HG03097 (cell line): ENCODE results near the gene RRAS2.

Experiments used
- ATAC-seq: cut with Tn5 transposase; IDR thresholded peaks from one replicate; pipeline ENCODE4 v1.9.1; 2021; ENCODE audit not compliant: unreplicated experiment, low FRiP score

RRAS2 gene

GRCh38 chr11:14340721-14341120, 18.3 kb downstream of the RRAS2 start:
- no peak for ATAC-seq

- no peak for ATAC-seq
Observed at GRCh38 chr11:14339356-14339755, 19.6 kb downstream of the RRAS2 start.

- ATAC-seq: no peak
Observed at GRCh38 chr11:14336507-14337503, 22.2 kb downstream of the RRAS2 start.

DNA sequence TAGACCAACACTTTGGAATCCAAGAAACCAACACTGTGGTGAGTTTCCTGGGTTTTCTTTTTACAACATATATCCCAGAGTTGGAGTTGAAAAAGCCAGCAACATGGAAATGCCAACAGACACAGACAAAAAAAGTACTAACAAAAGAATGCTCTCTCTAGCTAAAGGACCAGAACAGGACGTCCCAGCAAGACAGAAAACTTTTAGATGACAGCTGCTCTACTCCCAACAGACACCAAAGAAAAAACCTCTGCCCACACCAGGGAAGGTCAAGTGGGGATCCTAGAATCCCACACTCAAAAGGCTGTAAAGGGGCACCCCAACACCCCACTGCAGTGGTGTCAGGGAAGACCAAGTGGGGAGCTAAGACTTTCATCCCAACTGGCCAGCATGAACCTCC, 23.3 kb downstream of the RRAS2 start:
- no peak for ATAC-seq

DNA sequence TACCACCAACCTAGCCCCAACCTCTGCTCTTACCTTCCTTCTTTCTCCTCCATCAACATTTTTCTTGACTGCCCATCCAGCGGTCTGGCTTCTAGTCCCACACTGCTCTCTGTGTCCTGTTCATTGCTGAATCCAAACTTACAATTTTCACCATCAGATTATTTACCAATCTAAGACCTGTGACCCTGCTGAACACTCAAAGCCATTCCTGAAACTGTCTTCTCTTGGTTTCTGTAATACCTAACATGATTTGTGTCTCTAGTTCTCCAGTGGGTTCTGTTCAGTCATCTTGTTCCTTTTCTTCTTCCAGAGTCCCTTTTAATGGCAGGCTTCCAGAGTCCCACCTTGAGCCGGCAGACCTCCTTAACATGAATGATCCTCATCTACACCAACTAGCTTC, 24.1 kb downstream of the RRAS2 start:
- ATAC-seq: no peak

- ATAC-seq: no peak
Observed at GRCh38 chr11:14334192-14334591, 24.8 kb downstream of the RRAS2 start.

GRCh38 chr11:14331476-14332136, 27.4 kb downstream of the RRAS2 start:
- no peak for ATAC-seq

- no peak for ATAC-seq
Observed at GRCh38 chr11:14330881-14331280, 28.1 kb downstream of the RRAS2 start.

- no peak for ATAC-seq
Observed at GRCh38 chr11:14329702-14330101, 29.3 kb downstream of the RRAS2 start.

- no peak for ATAC-seq
Observed at GRCh38 chr11:14327116-14327515, 31.9 kb downstream of the RRAS2 start.

- no peak for ATAC-seq
Observed at GRCh38 chr11:14323118-14323676, 35.8 kb downstream of the RRAS2 start.

DNA sequence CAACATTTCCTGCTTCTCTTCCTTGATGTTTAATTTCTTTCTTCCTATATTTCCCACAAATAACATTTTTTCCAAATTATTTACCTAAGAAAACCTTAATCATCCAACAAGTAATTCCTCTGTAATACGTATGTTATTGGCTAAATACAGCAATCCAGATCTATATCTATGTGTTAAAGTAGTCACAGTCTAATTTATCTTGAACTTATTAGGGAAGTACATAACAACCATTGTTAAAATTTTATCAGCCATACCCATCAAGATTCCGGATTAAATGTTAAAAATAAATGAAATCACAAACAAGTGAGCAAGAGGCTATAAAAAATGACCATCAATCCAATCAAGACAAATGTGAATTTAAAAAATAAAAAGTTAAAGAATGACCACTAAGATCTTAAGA, 36.5 kb downstream of the RRAS2 start:
- no peak for ATAC-seq

DNA sequence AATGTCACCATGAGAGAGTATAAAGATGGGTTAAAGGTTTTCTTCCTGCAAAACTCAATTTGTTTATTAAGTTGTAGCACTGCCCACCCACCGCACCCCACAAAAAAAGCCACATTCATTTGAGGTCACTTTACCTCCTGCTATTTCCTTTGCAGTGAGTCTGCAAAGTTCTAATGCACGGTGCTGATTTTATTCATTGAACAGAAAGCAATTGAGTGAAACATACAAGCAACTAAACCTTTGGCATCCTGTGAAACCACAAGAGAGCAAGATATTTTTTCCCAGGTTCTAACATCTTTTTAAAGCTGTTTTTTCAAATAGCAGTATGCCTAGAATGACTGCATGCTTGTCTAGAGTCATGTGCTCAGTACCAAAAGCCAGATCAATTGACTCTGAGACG, 39.0 kb downstream of the RRAS2 start:
- peak; percentile 47 for ATAC-seq

DNA sequence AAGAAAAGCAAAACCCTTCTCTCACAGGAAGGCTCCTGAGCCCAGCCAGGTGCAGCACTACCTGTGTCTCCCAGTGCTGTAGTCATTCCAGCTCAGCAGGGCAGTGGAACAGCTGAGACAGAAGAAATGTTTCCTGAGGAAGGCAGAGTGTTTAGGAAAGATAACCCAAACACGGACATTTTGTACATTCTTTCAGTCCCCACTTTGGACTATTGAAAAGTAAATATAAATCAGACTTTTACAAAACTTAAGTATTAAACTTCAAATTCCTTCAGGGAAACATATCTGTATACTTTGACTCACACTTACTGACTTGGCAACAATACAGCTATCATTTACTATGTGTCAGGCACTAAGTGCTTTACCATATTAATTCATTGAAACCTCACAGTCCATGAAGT, 40.4 kb downstream of the RRAS2 start:
- no peak for ATAC-seq

- no peak for ATAC-seq
Observed at GRCh38 chr11:14317659-14318325, 41.2 kb downstream of the RRAS2 start.

GRCh38 chr11:14315130-14315529, 43.9 kb downstream of the RRAS2 start:
- peak; percentile 33 for ATAC-seq

GRCh38 chr11:14314127-14314526, 44.9 kb downstream of the RRAS2 start:
- ATAC-seq: no peak

DNA sequence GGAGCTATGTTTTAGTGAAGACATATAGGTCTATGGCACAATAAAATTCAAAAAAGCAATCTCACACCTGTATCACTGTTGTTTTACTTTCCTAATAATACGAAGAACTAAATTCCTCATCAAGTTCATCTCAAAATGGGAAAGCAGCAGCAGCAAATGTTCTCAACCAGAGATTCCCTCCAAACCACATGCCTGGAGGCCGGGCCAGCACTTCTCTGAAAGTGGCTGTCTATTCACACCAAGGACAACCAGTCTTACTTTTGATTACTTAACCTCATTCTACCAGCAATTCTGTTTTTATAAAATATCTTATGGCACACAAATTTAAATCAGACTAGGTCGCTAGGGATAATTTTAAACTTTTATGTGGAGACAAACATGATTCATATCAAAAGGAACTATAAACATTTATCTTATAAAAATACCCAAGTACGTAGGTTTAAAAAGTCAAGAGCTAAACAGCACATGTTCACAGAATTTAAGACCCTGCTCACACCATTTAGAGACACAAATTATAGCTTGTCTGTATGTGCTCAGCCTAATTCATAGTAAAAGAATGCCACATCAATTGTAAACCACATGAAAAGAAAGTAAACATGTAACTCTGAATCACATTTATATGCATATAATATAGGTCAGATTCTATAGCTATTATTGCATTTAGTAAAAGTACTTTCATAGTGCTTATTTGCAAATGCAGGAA, 46.1 kb downstream of the RRAS2 start:
- ATAC-seq: no peak

- ATAC-seq: no peak
Observed at GRCh38 chr11:14310679-14311078, 48.3 kb downstream of the RRAS2 start.

DNA sequence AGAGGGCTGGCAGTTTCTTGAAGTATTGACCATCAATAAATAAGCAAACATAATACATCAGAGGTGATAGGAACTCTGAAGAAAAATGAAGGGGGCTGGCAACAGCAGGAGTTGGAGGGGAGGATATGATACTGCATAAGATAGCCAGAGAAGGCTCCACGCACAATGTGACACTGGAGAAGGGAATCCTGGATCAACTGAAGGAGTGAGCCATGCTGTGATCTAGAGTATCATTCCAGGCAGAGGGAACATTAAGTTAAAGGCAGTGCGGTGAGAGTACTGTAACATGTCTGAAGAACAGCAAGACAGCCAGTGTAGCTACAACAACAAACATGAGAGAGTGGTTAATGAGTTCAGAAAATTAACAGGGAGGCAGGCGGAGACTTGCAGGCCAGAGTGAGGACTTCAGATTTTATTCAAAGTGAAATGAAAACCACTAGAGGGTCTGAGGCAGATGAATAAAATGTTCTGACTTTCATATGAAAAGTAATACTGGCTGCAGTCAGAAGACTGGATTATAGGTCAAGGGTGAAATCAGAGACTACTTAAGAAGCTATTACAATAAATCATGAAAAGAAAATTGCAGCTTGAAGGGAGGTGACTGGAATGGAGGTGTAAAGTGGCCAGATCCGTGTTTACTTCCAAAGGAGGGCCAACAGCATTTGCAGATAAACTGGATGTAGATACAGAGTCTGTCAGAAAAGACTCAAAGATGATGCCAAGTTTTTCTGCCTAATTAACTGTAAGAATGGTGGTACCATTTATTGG, 49.4 kb downstream of the RRAS2 start:
- ATAC-seq: peak; percentile 19
